AG10803 (cell line): ENCODE measurements around the gene TENT4A.

ENCODE experiments used
- DNase-seq: peaks from one replicate; pipeline ENCODE4 v3.0.0; 2010; ENCODE audit warnings: low read depth
- H3K4me3 ChIP-seq: 2 replicates; pipeline ENCODE4 v1.5.1; 2011; ENCODE audit warnings: mild to moderate bottlenecking, low read length, control low read depth
- TF ChIP-seq, protein P1 (sequence below): conservative IDR thresholded peaks from 2 replicates; pipeline ENCODE4 v1.5.1; 2011; ENCODE audit warnings: mild to moderate bottlenecking, low read length, control low read depth, inconsistent platforms

The TENT4A gene

DNA sequence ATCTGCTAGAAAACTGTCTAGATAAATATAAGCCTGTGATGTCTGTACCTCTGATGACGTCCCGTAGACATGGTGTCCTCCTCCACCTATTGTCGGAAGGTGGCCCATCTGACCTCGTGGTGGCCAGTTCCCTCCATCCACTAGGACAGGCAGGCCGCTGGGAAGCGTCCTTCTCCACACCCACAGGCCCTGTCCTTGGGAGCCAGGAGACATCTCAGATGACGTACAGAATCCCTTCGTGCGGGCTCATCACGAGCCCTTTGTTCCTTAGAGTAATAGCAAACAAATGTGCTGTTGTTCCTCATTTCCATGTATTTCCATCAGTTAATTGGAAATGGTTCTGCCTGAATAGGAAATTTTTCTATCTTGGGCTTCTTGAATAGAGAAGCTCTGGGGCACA, 38.3 kb upstream of the TENT4A start:
- H3K4me3 ChIP-seq = no peak overlapping the region
- DNase-seq = no peak
- TF ChIP-seq, protein P1, sequence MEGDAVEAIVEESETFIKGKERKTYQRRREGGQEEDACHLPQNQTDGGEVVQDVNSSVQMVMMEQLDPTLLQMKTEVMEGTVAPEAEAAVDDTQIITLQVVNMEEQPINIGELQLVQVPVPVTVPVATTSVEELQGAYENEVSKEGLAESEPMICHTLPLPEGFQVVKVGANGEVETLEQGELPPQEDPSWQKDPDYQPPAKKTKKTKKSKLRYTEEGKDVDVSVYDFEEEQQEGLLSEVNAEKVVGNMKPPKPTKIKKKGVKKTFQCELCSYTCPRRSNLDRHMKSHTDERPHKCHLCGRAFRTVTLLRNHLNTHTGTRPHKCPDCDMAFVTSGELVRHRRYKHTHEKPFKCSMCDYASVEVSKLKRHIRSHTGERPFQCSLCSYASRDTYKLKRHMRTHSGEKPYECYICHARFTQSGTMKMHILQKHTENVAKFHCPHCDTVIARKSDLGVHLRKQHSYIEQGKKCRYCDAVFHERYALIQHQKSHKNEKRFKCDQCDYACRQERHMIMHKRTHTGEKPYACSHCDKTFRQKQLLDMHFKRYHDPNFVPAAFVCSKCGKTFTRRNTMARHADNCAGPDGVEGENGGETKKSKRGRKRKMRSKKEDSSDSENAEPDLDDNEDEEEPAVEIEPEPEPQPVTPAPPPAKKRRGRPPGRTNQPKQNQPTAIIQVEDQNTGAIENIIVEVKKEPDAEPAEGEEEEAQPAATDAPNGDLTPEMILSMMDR = no peak

DNA sequence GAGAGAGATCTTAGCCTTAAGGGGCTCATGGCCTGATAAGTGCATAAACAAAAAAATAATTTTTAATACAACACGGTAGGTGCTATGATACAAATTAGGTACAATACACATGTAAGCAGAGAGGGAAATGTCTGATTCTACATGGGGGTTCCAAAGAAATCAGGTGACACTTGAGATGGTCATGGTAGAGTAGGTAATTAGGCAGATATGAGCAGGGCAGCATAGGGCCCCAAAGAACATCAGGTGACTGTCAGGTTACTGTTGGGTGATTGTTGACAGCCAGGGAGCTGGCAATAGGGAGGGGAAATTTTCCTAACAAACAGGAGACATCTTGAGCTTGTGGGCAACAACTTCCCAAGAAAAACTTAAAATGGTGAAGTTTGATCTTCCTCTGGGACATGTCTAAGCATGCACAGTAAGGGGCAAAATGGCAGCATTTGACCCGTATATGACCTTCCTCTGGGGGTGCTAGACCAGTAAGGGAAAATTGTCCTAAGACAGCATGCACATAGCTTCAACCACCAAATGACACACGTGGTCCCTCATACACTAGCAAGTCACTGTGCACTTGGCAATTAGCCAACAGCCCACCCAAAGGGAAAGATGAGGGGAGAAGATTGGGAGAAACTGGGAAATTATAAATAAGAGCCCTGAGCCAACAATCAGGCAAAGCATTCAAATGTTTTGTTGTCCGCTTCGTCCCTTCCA, 37.3 kb upstream of the TENT4A start:
- DNase-seq = no peak
- TF ChIP-seq, protein P1 = 0 out of 2 replicates have a peak, but pooled peaks have one; percentile 12
- no peak overlapping the region for H3K4me3 ChIP-seq

DNA sequence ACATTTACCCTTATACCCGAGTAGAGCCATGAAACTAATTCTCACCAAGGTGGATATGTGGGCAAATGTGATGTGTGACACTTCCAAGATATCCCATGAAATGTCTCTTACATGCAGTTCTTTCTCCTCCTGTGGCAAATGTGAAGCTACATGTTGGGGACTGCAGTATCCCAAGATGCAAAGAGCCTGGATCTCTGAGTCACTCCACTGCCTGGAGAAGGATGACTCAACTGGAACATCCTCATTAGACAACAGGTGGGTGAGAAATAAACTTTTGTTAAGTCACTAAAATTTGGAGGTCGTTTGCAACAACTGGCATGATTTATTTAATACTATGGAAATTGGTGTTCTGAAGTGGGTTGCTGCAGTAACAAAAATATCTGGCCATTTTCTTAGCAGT, 36.5 kb upstream of the TENT4A start:
- TF ChIP-seq, protein P1 = no peak
- DNase-seq = no peak
- H3K4me3 ChIP-seq = no peak overlapping the region

DNA sequence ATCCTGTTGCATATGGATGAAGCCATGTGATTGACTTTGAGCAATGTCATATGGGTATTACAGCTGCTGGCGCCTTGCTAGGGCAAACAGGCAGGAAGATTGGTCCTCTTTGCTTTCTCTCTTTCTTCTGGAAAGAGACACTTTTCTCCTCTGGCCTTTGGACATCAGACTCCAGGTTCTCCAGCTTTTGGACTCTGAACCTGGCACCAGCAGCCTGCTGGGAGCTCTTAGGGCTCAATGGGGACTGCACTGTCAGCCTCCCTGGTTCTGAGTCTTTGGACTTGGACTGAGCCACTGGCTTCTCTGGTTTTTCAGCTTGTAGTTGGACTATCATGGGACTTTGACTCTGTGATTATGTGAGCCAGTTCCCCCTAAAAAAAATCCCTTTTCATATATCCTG, 34.8 kb upstream of the TENT4A start:
- TF ChIP-seq, protein P1 = no peak
- no peak for DNase-seq

DNA sequence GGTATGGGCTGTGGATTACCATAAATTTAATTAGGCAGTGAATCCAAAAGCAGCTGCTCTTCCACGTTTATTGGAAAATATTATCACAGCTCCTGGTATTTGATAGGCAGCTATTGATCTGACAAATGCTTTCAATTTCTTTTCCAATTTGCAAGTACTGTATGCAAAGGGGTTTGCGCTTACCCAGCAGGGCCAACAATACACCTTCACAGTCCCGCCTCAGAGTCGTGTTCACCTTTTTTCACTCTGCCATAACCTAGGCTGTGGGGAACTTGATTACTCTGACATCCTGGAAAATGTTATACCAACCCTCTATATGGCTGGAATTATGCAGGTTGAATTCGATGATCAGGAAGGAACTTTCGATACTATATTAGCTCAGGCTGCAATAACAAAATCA, 32.3 kb upstream of the TENT4A start:
- H3K4me3 ChIP-seq = no peak overlapping the region
- TF ChIP-seq, protein P1 = no peak
- no peak for DNase-seq

More for the DNA sequence above, 34.8 kb upstream of the TENT4A start:
- H3K4me3 ChIP-seq = no peak overlapping the region

DNA sequence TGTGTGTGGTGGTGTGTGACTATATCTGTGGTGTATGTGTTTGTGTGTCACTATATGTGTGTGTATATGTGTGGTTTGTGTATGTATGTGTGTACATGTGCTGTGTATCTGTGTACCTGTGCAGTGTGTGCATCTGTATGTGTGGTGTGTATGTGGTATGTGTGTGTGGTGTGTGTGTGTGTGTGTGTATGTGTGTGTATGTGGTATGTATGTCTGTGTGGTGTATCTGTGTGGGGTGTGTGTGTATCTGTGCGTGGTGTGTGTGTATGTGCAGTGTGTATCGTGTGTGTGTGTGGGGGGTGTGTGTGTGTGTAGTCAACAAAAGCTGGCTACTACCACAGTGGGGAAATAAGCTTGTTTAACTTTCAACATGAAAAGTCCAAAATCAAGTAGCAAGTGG, 31.6 kb upstream of the TENT4A start:
- H3K4me3 ChIP-seq = no peak overlapping the region
- TF ChIP-seq, protein P1 = no peak
- no peak for DNase-seq

DNA sequence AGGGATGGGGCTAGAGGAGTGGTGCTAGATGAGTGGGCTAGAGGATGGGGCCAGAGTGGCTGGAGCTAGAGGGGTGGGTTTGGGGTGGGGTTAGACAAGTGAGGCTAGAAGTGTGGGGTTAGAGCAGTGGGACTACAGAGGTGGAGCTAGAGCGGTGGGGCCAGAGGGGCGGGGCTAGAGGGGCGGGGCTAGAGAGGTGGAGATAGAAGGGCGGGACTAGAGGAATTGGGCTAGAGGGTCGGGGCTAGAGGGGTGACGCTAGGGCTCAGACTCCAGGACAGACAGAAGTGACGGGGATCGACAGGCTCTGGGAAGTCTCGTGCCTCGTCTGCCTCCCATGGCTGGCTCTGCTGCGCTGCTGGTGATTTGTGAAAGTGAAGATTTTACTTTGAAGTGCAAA, 31.0 kb upstream of the TENT4A start:
- TF ChIP-seq, protein P1 = no peak
- DNase-seq = no peak
- no peak overlapping the region for H3K4me3 ChIP-seq
